Cardiac septum (tissue), 1 donor: ENCODE measurements around the gene EGFLAM. TPM values are rescaled to one million over a fixed set of nuclear protein-coding genes. Genes with fewer than 3 reads are reported as not detected.

Source experiments
- DNase-seq: peaks from one replicate; pipeline ENCODE4 v3.0.0-alpha.2; 2020; ENCODE audit warnings: low spot score
- intact Hi-C: fragments of 100-400 bp; cut with DNase I; formaldehyde crosslinking; loops from one replicate; pipeline ENCODE4 v1.14.0; 2022
- total RNA-seq: library from RNA; stranded (reverse); fragmentation: NEBNext Ultra II Directional; extraction: Animal tissue kit (Norgen Biotek cat#: 25700); gene quantifications from one replicate; pipeline ENCODE4 v1.2.1, GENCODE V29; 2021
- donor health status: DM: no; HTN: no; CAD: no.

EGFLAM gene
- total RNA-seq, 1 donor from 2014 or later: 6.3 TPM

DNA sequence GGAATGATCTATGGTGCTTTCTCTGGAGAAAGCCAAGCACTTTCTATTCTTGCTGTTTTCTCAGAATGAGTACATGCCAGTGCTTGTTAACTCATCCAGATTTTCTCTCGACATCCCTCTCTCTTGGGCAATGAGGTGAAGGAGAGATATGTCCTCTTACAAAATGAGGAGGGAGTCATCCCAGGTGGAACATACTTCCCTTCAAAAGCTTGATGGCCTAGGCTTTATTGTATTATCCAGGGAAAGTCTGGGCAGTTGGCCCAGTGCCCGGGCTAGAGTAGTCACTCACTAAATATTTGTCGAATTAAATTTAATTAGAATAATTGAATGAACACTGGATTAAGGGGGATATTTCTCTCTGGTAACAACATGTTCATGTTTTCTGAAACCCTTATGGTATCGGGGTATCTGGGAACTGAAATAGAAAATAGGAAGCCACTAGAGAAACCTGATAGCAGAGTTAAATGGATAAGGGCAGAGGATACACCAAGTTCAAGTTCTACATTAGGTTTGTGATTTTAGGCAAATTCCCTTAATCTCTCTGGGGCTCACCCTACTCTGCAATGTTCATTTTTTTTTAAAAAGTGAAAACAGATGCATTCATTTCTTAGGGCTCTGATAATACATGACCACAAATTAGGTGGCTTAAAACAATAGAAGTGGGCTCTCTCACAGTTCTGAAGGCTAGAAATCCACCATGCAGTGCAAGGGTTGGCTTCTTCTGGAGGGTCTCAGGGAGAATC is 198.5 kb downstream of the EGFLAM start:
- intact Hi-C loops: no loop called here
- no peak for DNase-seq

- intact Hi-C loops: no loop called here
- DNase-seq: no peak
Observed at GRCh38 chr5:38458174-38458573, 199.8 kb downstream of the EGFLAM start.

DNA sequence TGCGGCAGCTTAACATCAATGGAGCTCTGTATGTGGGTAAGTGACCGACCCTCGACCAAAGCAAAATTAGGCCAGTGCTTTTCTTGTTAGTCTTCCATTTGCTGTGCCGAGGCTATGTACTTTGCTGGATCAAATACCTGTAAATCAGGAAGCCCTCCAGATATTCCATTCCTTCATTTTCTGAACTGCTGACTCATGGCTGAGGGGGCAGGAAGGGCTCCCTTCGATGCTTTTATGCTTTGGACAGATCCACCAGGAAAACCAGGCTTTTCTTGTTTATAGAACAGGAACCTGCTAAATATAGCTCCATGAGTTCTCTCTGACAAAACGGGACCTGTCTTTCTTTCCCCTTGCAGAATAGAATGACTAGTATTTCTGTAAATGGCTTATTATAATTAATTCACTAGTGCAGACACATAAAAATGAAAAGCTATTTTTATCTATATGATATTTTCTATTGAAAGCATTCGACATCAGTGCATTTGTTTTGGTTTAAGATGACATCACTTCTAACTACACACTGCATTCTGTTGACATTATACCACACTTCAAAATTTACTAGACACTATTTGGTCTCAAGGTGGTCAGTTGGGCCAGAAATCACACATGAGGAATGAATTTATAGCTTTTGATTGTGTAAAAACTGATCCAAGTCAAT is 204.7 kb downstream of the EGFLAM start:
- intact Hi-C loops: no loop called here
- DNase-seq: no peak

- intact Hi-C loops: no loop called here
- DNase-seq: no peak
Observed at GRCh38 chr5:38463634-38464521, 205.5 kb downstream of the EGFLAM start.

DNA sequence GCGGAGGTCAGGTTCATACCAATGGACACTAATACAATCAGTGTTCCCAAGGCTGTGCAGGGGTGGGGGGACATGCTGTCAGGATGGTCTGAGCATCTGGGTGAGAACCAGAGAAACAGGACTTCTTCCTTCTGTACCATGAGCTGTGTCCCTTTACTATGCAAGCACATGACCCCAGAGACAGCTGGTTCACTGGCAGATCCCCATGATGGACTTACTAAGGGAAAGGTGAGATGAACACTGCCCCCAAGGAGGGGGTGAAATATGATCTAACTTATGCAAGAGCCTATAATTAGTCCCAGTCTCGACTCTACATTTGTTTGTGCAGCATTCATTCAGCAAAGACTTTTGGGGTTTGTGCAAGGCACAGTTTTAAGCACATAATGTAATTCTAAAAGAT is 206.7 kb downstream of the EGFLAM start:
- DNase-seq: no peak
- intact Hi-C loops: loop anchor here (5.0 kb wide), 1 partner anchor 87 kb away; no protein-coding TSS in a partner anchor

DNA sequence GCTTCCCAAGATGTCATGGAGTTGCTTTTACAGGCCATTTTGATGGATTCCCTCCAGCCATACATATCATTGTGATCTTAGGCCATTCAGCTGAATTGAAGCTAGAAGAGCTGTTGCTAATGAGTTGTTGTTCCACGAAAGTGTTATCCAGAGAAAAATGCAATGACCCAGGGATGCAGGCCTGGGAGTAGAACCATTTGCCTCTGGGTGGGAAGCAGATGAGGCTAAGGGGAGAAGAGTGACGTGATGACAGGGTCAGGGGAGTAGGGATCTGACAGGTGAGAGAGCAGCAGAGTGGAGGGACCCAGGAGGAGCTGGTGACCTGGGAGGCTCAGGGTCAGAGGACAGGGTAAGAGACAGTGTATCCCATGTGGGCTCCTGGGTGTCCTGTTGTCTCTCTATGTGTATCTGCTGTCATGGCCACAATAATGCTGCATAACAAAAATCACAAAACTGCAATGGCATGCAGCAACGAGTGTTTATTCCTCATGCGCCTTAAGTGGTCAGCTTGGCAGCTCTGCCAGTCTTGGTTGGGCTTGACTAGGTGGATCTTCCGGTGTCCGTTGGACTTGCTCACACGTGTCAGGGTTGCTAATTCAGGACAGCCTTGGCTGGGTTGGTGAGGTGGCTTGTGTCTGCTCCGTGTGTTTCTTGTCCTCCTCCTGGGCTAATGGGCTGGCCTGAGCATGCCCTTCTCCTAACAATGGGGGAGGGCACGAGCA is 207.5 kb downstream of the EGFLAM start:
- DNase-seq: no peak

DNA sequence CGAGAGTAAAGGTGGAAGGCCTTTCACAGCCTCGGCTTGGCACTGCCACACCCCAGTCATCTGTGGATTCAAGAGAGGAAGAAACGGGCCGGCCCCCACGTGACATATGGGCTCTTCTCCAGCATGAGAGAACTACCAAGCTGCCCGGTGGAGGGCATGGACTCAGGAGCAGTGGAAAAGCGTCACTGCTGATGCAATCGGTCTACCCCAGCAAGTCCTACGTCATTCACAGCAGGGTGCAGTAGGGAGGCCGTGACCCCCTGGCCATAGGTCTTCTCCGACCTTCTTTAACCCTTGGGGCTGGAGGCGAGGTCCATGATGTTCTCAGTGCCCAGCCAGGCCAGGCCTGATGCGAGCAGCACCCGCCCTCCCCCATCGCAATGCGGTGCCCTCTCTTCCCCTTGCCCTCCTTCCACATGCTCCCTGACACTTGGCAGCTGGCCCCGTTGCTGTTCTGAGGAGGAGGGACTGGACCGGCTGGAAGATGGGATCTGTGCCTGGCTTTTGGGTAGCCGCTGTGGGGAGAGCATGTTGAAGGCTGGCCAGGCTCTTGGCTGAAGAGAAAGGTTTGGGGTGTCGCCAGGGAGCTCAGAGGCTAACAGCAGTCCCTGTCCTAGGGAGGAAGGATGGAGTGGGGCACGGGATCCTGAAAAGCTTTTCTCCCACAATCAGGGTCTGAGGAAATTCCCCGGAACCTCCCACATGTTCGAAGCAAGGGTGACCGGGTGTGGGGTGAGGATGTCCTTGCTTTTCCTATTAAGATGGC is 208.2 kb downstream of the EGFLAM start:
- no peak for DNase-seq
- intact Hi-C loops: loop anchor here (5.0 kb wide), 1 partner anchor 86 kb away; no protein-coding TSS in a partner anchor

More for the DNA sequence above, 207.5 kb downstream of the EGFLAM start:
- intact Hi-C loops: loop anchor here (5.0 kb wide), 1 partner anchor 86 kb away; no protein-coding TSS in a partner anchor

DNA sequence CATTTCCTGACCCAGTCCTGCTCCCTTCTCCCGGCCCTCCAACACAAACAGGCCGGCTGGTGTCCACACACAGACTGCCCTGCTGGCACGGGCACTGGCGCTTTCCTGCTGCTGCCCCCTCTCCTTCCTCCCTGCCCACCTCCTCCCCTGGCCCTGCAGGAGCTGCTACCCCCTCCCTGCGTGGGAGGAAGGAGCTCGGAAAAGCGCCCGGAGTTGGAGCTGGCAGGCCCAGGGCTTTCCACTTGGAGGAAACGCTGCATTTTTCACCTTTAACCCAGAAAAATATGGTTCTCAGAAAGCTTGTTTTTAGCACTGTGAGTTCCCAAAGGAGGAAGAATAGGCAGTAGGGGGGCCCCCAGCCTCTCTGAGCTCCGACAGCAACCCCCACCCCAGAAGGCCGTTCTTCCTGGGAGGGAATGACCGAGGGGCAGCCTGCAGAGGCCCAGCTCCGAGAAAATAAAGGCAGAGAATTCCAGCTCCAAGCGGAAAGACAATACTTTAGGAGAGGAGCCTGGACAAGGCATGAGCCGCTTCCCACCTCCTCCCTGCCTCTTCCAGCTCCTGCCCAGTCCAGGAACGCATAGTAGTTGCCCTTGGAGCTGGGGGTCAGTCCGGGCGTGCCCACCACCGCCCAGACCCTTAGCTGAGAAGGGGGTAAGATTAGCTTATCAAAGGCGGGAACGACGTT is 209.1 kb downstream of the EGFLAM start:
- intact Hi-C loops: loop anchor here (5.0 kb wide), 1 partner anchor 85 kb away; no protein-coding TSS in a partner anchor
- no peak for DNase-seq

DNA sequence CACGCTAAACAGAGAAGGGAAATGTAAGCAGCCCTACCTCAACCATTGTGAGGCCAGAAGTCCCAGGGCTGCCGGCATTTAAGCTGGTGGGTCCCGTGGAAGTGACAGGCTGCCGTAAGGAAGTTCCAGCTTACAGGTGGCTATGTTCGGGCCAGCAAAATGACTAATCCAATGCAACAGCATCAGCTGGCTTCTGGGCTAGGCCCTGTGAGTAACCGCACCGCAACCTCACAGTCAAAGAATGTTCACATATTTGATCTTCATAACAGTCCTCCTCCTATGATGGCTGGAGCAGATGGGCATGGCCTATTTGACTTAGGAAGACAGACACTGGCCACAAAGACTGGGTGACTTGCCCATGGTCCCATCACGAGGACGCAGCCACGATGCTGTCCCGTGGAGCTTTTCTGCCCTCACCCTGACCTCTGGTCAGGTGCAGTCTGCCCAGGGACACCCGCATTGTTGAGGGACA is 209.9 kb downstream of the EGFLAM start:
- intact Hi-C loops: loop anchor here (5.0 kb wide), 1 partner anchor 84 kb away; no protein-coding TSS in a partner anchor
- no peak for DNase-seq

DNA sequence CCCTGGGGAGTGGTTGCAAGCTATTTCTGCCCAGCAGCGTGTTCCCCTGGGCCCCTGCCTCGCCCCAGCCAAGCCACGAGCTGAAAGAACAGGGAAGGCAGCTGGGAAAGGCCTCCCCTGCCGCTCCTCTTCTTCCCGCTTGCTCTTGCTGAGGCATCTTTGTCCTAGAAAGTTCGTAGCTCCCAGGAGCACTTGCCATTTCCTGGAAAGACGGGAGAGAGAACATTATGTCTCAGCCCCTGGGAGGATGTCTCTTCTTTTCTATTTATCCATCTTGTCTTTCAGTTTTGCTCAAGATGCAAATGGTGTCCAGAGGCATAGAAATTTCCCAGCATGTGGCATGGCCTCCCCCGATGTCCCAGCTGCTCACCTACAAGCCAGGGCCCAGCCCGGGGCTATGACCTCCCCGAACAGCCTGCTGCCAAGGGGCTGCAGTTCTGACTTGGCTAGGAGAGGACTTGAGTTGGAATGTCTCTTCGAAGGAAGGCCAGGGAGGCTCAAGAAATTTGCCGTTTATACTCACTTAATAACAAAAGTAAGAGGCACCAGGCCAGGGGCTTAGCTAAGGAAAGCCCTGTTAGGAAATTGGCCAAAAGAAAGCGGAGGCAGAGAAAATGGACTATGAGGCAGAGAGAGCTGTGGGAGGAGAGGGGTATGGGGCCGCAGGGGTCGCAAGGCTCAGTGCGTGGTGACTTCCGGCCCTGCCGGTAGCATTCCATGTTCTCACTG is 210.8 kb downstream of the EGFLAM start:
- no peak for DNase-seq
- intact Hi-C loops: loop anchor here (5.0 kb wide), 1 partner anchor 83 kb away; no protein-coding TSS in a partner anchor

DNA sequence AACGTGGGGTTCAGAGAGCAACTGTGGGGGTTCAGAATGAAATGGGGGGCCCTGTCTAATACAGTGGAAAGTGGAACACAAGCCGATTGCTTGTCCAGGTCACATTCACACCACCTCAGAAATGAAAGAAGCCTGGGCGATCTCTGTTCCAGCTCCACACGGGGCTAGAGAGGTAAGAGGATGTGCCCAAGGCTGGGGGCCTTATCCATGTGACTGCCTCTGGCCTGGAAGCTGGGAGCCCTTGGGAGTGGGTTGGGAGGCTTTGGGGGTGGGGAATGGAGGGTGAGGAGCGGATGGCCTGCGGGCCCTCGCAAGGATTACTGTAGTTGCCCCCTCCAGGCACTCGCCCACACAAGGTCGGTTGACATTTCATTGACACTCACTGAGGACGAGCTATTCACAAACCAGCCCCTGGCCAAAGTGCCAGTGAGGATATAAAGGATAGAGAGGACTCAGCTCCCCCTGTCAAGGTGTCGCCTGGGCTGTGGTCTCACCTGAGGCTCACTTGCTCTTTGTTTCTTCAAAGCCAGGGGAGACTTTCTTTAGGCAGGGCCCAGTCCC is 211.4 kb downstream of the EGFLAM start:
- intact Hi-C loops: loop anchor here (5.0 kb wide), 1 partner anchor 83 kb away; no protein-coding TSS in a partner anchor
- DNase-seq: no peak

DNA sequence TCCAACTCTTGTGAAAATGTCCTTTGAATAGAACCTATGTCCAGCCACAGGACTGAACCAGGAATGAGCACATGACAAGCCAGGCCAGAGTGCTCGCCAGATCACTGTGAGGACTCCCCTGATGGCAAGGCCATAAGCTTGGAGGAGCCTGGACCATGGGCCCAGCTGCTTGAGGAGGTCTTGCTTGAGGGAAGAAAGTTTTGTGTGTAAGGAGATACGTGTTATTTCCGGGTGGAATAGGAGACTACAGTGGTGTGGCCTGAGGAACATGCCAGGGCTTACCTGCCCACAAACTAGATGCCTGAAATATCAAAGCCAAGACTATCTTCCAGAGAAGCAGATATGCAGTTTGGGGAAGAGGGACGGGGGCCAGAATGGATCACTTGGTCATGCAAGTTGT is 213.3 kb downstream of the EGFLAM start:
- DNase-seq: no peak
- intact Hi-C loops: loop anchor here (1.0 kb wide), 1 partner anchor 12 kb away; no protein-coding TSS in a partner anchor

DNA sequence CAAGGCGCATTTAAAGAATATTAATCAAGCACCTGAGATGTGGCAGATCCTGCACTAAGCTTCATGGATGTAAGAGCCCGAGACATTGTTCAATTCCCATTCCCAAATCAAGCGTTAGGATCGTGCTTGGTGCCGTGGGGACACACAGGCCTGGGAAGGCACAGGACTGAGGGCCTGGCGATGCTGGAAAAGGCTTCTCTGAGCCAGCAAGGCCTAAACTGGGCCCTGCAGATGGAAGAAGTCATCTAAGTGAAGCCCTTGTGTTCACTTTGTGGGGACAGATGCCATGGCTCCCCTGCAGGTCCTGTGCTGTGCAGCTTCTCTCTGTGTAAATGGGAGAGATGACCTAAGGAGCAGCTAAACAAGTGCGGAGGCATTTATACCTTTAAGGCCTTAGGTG is 214.2 kb downstream of the EGFLAM start:
- no peak for DNase-seq
- intact Hi-C loops: no loop called here

DNA sequence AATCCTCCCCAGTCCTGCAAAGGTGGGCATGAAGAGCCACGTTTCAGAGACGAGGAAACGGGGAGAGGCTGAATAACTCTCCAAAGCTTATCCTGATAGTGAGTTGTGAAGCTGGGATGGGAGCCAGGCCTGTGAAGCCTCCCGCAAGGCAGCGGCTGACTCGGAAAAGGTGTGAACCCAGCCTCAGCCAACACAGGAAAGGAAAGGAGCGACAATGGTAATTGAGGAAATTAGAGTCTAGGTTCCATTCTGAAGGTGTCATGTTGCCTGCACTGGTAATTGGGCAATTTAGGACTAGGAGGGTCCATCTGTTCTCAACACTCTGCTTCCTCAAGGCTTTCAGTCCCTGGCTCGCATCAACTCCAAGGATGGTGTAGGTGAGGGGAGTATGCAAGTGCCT is 214.6 kb downstream of the EGFLAM start:
- intact Hi-C loops: no loop called here
- DNase-seq: no peak

DNA sequence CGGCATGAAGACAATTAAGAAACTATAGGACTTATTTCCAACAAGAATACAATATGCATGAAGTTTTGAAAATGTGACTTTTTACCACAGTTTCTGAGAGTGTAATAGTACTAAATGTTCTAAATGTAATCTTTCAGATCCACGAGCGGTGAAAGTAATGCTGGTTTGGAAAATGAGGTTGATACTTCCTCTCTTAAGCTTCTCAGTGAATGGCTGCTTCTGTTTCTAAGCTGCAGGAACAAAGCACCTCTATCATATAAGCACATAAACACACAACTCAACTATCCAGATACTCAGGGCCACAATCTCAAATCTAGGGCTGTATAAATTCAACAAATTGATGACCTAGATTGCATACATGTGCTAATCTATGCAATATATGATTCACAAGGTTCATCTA is 219.8 kb downstream of the EGFLAM start:
- no peak for DNase-seq
- intact Hi-C loops: no loop called here

DNA sequence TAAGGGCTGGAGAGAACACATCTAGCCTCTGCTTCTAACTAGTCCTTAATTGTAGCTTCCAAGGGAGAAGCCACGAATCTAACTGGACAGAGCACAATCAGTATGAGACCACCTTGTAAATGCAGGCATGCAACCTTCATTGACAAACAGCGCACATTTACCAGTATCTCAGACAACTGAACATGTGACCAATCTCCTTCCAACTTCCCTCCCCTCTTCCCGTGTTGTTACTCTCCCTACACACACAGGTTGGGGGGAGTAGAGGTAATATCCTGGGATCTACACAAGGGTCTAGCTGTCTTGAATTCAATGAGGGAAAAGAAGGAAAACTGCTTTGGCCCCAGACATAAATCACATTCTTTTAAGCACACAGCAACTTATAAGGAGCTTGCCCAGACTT is 220.5 kb downstream of the EGFLAM start:
- intact Hi-C loops: no loop called here
- DNase-seq: no peak
